ENCODE data around the gene CD200. TPM values are rescaled to one million over a fixed set of nuclear protein-coding genes. Genes with fewer than 3 reads are reported as not detected.
"Not testable (repeated sequence)": the region's sequence is repeated elsewhere in the genome, so short reads cannot be mapped to it uniquely, and the experiment has no call there.

CD200 gene
- total RNA-seq, 1 donor from 2014 or later = 9.9 TPM

DNA sequence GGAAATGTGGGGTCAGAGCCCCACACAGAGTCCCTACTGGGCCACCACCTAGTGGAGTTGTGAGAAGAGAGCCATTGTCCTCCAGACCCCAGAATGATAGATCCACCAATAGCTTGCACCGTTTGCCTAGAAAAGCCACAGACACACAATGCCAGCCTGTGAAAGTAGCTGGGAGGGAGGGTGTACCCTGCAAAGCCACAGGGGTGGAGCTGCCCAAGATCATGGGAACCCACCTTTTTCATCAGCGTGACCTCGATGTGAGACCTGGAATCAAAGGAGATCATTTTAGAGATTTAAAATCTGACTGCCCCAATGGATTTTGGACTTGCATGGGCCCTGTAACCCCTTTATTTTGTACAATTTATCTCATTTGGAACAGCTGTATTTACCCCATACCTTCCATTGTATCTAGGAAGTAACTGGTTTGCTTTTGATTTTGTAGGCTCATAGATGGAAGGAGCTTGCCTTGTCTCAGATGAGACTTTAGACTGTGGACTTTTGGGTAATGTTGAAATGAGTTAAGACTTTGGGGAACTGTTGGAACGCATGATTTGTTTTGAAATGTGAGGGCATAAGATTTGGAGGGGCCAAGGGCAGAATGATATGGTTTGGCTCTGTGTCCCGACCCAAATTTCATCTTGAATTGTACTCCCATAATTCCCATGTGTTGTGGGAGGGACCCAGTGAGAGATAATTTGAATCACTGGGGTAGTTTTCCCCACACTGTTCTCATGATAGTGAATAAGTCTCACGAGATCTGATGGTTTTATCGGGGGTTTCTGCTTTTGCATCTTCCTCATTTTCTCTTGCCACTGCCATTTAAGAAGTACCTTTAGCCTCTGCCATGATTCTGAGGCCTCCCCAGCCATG lies 49.0 kb downstream of the CD200 start:
- no peak for DNase-seq (ENCODE audit: extremely low read depth, low read depth, low spot score)

DNA sequence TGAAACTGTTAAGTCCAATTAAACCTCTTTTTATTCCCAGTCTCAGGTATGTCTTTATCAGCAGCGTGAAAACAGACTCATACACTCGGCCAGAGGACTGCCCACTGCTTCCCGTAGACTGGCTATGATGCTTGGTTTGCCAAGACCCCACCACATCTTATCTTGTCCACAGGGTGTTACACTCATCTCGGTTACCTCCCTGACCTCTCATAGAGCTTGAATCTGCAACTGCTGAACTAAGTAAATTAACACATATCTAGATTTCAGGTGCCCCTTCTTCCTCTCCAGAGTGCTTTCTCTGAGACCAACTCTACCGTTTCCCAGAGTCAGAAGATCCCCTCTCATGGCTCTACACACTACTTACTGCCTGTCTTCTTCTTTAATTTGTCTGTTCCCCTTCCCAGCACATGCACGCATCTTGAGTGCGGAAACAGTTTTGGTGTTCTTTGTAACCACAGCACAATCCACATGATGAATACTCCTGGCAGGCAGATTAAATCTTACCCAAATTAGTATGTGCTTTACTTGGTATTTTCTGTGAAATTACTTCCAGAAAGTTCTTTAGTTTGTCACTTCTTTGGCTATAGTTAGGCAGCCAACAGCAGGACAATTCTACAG lies 49.7 kb downstream of the CD200 start:
- DNase-seq (ENCODE audit: extremely low read depth, low read depth, low spot score) = no peak

DNA sequence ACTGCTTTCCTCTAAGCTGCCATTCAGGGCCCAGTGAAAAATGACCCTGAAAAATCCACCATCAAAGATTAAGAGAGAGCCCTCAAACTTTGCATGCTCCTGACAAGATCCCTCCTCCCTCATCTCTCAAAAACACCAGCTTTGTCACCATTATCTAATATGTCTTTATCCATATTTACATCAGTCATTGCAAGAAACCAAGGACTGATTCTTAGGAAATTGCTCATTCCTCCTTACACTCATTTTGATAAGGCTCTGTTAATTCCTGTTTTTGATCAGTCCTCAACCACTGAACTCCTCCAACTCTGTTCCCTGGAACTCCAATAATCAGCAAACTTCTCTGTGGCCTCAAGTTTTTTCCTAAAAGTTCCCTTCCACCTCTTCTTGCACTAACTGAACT lies 51.8 kb downstream of the CD200 start:
- DNase-seq (ENCODE audit: extremely low read depth, low read depth, low spot score) = no peak

DNA sequence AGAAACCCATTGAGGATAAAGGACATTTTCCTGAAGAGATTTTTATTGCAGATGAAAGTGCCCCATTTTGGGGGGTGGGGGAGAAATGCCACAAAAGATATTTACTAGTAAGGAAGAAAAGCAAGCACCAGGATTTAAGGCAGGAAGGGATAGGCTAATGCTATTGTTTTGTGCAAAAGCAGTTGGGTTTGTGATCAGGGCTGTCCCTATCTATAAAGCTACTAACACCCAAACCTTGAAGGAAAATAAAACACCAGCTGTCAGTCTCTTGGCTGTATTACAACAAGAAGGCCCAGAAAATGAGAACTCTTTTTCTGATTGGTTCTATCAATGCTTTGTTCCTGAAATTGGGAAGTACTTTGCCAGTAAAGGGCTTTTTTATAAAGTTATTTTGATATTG lies 56.0 kb downstream of the CD200 start:
- DNase-seq (ENCODE audit: extremely low read depth, low read depth, low spot score) = no peak

DNA sequence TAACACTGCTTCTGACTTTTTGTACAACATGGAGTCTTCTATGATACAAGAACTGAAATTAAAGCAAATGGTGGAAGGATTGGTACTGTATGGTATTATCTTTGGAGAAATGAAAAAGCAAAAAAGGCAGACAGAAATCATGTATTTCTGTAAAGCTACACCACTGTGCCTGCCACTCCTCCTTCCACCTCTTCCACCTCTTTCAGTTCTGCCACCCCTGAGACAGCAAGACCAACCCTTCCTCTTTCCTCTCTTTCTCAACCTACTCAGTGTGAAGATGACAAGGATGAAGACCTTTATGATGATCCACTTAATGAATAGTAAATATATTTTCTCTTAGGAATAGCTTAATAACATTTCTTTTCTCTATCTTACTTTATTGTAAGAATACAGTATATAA lies 57.0 kb downstream of the CD200 start:
- DNase-seq (ENCODE audit: extremely low read depth, low read depth, low spot score) = no peak

GRCh38 chr3:112390783-112391641 lies 58.1 kb downstream of the CD200 start:
- DNase-seq (ENCODE audit: extremely low read depth, low read depth, low spot score) = peak; percentile 80

DNA sequence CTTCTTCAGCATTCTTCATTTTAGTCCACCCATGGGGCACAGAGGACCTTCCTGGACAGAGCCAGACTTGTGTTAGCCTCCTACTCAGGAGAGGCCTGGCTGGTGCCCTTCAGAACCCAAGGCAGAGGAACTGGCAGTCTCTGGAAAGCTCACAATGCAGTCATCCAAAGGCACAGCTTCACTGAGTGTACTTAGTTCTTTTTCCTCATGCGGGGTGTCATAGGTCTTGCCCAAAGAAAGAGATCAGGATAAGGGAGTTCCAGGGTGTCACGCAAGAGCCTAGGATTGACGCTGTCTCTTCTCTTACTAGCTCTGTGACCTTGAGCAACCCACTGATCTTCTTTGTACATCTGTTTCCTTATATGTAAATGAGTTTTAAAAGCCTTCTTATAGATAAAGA lies 58.7 kb downstream of the CD200 start:
- DNase-seq (ENCODE audit: extremely low read depth, low read depth, low spot score) = no peak

GRCh38 chr3:112392393-112393359 lies 59.7 kb downstream of the CD200 start:
- DNase-seq (ENCODE audit: extremely low read depth, low read depth, low spot score) = no peak

GRCh38 chr3:112393360-112393728 lies 60.4 kb downstream of the CD200 start:
- no peak for DNase-seq (ENCODE audit: extremely low read depth, low read depth, low spot score)

GRCh38 chr3:112394003-112394640 lies 61.2 kb downstream of the CD200 start:
- DNase-seq (ENCODE audit: extremely low read depth, low read depth, low spot score) = no peak

GRCh38 chr3:112395181-112395895 lies 62.4 kb downstream of the CD200 start:
- DNase-seq (ENCODE audit: extremely low read depth, low read depth, low spot score) = peak; percentile 81

GRCh38 chr3:112395896-112396290 lies 62.9 kb downstream of the CD200 start:
- DNase-seq (ENCODE audit: extremely low read depth, low read depth, low spot score) = no peak

DNA sequence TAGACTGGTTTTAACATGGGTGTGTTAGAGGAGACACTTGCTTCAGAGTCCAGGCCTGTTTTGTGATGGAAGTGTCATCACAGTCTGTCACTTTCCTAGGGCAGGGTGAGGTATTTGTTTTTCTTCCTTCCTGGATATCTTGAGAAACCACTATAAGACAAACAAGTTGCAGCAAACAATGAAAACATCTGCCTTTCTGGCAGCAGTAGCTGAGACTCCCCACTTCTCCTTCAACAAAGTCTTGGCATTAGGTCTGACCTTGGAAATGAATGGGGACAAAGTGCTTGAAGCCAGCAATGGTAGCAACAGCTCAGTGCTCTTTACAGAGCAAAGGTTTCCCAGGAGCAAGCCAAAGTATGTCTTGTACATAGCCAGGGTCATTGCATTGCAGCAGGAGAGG lies 64.6 kb downstream of the CD200 start:
- DNase-seq (ENCODE audit: extremely low read depth, low read depth, low spot score) = no peak

GRCh38 chr3:112399064-112399463 lies 66.1 kb downstream of the CD200 start:
- no peak for DNase-seq (ENCODE audit: extremely low read depth, low read depth, low spot score)

GRCh38 chr3:112399554-112399953 lies 66.6 kb downstream of the CD200 start:
- not testable (repeated sequence) for DNase-seq (ENCODE audit: extremely low read depth, low read depth, low spot score)

DNA sequence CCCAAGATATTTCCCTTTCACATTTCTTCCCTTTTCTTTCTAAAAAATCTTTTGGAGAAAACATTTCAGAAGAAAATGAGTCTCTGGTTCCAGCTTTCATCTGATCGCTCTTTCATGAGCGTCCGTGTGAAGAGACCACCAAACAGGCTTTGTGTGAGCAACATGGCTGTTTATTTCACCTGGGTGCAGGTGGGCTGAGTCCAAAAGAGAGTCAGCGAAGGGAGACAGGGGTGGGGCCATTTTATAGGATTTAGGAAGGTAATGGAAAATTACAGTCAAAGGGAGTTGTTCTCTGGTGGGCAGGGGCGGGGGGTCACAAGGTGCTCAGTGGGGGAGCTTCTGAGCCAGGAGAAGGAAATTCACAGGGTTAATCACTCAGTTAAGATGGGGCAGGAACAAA lies 67.4 kb downstream of the CD200 start:
- not testable (repeated sequence) for DNase-seq (ENCODE audit: extremely low read depth, low read depth, low spot score)

DNA sequence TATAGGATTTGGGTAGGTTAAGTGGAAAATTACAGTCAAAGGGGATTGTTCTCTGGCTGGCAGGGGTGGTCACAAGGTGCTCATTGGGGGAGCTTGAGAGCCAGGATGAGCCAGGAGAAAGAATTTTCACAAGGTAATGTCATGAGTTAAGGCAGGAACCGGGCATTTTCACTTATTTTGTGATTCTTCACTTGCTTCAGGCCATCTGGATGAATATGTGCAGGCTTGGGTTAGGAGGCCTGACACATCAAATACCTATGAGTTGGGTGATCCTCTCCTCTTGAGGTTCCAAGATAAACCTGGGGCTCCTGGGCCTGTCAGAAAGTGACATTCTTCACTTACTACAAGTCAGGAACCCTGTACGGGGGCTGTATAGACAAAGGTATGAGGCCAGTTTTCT lies 68.7 kb downstream of the CD200 start:
- no peak for DNase-seq (ENCODE audit: extremely low read depth, low read depth, low spot score)

- DNase-seq (ENCODE audit: extremely low read depth, low read depth, low spot score) = no peak
Observed at GRCh38 chr3:112403103-112403502, 70.1 kb downstream of the CD200 start.

DNA sequence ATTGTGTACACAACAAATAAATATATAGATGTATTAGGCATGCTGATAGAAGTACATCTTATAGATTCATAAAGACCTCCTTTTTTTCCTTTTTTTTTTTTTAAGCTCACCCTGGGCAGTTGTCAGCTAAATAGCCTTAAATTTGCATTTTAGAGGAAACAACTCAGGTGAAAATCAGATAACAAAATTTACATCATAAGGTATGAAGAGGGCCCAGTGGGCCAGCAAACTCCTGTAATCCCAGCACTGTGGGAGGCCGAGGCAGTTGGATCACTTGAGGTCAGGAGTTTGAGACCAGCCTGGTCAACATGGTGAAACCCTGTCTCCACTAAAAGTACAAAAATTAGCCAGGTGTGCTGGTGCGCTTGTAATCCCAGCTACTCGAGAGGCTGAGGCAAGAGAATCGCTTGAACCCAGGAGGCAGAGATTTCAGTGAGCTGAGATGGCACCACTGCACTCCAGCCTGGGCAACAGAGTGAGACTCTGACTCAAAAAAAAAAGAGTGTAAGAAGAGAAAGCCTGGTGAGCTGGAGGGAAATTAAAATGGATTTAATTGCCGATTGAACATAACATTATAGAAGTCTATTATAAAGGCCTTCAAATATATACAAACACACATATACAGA lies 72.1 kb downstream of the CD200 start:
- not testable (repeated sequence) for DNase-seq (ENCODE audit: extremely low read depth, low read depth, low spot score)
